ENCODE results near the gene PTAFR.

The PTAFR gene

DNA sequence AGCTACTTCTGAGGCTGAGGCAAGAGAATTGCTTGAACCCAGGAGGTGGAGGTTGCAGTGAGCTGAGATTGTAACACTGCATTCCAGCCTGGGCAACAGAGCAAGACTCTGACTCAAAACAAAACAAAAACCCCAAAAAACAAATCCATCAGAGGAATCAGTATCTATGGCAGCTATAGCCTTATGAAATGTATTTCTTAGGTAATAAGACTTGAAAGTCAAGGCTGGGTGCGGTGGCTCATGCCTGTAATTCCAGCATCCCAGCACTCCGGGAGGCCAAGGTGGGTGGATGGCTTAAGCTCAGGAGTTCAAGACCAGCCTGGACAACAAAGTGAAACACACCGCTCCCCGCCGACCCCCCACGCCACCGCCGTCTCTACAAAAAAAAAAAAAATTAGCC is 56.9 kb downstream of the PTAFR start:
- DNase-seq (ENCODE audit: low read depth in 2 of 2) = no peak

DNA sequence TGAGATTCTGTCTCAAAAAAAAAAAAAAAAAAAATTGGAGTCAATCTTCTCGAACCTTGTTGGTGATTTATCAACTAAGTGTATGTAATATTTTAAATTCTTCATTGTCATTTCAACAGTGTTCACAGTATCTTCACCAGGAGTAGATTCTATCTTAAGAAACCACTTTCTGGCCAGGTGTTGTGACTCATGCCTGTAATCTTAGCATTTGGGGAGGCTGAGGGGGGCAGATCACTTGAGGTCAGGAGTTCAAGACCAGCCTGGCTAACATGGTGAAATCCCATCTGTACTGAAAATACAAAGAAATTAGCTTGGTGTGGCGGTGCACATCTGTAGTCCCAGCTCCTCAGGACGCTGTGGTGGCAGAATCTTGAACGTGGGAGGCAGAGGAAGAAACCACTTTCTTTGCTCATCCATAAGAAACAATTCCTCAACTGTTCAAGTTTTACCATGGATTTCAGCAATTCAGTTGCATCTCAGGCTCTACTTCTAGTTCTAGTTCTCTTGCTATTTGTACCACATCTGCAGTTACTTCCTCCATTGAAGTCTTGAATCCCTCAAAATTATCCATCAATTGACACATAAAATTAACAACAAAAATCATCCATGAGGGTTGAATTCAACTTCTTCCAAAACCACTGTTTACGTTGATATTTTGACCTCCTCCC is 57.7 kb downstream of the PTAFR start:
- no peak for DNase-seq (ENCODE audit: low read depth in 2 of 2)

DNA sequence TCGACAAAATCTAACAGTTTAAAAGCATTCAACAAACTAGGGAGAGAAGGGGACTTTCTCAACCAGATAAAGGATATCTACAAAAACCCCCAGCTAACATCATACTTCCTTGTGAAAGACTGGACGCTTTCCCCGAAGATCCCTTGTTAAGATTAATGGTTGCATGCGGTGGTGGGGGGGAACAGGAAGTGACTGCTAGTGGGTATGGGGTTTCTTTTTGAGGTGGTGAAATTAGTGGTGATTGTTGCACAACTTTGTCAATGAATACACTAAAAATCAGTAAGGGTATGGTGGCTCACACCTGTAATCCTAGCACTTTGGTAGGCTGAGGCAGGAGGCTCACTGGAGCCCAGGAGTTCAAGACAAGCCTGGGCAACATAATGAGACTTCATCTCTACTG is 61.2 kb downstream of the PTAFR start:
- peak; percentile 5 to 28 for DNase-seq (ENCODE audit: low read depth in 2 of 2)

DNA sequence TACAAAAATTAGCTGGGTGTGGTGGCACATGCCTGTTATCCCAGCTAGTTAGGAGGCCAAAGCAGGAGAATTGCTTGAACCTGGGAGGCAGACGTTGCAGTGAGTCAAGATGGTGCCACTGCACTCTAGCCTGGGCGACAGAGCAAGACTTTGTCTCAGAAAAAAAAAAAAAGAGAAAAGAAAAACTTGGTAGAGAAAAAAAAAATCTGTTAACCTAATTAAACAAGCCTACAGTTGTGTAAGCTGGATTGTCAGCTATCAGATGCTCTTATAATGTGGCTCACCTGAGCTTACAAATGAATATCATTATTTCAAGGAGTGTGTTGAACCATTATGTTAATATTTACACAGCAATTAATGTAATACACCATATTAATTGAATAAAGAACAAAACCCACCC is 61.6 kb downstream of the PTAFR start:
- no peak for DNase-seq (ENCODE audit: low read depth in 2 of 2)

DNA sequence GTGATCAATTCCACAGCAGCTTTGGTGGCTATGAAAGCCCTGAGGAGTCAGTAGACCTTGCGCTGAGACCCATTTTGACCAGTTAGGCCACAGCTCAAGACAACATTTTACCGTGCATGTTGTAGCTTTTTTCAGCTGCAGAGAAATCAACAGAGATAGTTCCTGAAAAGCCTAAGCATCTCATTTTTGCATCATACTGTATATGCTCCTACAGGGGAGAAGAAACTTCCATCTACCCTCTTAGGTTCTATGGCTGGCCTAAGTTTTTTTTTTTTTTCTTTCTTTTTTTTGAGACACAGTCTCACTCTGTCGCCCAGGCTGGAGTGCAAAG is 63.3 kb downstream of the PTAFR start:
- DNase-seq (ENCODE audit: low read depth in 2 of 2) = no peak

DNA sequence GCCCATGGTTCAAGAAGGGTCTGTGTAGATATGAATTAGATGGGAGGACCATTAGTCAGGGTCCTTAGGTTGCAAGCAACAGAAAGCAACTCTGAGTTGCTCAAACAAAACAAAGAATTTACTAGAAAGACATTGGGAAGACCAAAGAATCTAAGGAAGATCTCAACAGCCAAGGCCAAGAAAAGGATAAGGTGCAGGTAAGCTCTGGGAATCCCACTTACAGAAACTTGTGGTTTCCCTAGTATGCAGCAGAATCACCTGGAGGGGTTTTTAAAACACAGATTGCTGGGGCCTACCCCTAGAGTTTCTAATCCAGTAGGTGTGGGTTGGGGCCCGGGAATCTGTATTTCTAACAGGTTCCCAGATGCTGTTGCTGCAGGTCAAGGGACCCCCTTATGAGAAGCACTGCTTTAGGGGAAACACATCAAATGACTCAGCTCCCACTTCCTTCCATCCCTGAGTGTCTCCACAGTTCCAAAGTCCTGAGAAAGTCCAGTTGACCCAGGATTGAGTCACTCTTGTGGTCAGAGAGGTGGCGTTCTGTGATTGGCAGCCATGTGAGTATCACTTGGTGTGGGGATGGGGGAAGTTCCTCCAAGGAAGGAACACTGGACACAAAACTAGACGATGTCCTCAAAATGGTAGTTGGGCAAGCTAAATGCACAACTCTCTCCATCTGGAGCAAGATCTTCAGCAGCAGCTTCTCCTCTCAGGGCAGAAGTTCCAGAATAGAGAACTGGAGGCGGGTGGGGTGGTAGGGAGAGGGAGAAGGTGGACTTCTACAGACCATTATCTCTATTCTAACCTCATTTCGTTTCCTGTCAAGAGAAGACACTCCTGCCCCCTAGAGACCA is 63.9 kb downstream of the PTAFR start:
- no peak for DNase-seq (ENCODE audit: low read depth in 2 of 2)

DNA sequence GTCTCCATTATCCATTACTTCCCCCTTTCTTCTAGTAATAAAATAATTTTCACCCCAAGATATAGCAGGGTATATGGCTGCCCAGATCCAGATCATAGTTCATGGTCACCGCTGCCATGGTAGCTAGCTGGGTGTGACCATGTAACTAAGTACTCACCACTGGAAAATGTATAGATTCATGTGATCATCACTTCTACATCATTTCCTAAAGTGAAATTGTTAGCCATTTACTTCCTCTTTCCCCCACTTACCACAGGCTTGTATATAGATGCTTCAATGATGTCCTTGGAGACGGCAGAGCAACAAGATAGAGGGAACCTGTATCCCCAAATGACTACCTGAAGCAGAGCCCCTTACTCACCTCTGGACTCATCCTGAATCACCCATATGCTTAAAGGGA is 65.3 kb downstream of the PTAFR start:
- DNase-seq (ENCODE audit: low read depth in 2 of 2) = no peak

DNA sequence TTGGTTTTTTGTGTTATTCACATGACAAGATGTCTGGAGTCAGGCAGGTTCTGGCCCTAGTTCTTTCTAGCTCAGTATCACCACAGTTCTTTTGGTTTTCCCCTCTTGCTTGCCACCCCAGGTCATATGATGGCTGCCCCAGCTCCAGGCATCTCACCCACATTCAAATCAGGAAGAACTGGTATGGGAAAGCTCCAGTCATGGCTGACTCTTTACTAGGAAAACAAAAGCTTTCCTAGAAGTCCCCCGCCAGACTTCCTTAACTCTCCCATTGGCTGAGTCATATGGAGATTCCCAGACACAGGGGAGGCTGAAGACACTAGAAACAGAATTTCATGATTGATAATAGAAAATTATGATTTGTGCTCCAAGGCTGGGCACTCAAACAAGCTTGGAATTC is 65.9 kb downstream of the PTAFR start:
- DNase-seq (ENCODE audit: low read depth in 2 of 2) = no peak

DNA sequence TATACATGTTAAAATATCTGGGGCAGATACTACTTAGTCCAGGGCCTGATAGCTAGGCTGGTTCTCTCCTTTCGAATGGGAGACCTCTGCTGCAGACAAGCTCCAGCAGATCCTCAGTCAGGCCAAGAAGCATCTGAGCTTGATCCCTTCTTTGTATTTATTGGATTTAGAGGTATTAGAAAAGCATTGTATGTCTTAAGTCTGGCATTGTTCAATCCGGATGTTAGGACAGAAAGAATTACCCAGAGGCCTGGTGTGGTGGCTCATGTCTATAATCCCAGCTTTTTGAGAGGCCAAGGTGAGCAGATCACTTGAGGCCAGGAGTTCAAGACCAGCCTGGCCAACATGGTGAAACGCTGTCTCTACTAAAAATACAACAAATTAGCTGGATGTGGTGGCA is 66.9 kb downstream of the PTAFR start:
- no peak for DNase-seq (ENCODE audit: low read depth in 2 of 2)

DNA sequence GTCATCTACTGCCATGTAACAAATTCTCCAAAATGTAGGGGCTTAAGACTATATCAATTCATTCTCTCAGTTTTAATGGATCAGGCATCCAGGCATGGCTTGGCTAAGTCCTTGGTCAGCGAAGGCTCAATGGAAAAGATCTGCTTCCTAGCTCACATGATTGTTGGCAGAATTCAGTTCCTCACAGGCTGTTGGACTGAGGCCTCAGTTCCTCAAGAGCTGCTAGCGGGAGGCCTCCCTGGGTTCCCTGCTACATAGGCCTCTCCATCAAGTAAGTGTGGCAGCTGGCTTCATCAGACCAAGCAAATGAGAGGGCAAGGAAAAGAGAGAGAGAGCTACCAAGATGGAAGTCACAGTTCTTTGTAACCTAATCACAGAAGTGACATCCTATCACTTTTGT is 68.5 kb downstream of the PTAFR start:
- no peak for DNase-seq (ENCODE audit: low read depth in 2 of 2)

DNA sequence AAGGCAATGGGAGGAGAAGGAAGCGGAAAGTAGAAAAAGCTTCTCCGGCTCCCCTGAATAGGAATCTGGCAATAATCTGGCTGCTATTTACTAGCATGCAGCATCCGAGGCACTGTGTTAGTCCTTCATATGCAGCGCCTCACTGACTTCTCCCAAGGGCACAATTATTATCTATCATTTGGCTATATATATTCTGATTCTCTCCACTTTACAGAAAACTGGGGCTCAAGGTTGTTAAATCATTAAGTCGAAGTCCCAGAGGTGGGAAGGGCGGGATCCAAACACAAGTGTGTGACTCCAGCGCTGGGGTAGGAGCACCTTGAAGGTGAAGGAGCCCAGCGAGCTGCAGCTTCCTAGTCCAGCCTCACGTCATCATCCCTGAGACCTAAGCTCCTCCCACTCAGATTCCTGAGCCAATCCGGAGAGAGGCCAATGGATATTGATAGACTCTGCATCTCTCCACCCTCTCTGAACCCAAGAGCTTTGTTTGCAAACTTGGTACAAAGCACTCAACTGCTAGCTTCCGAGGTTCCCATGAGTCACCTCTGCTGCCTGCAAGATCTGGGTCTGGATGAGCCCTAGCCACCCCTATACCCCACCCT is 71.5 kb downstream of the PTAFR start:
- DNase-seq (ENCODE audit: low read depth in 2 of 2) = no peak

DNA sequence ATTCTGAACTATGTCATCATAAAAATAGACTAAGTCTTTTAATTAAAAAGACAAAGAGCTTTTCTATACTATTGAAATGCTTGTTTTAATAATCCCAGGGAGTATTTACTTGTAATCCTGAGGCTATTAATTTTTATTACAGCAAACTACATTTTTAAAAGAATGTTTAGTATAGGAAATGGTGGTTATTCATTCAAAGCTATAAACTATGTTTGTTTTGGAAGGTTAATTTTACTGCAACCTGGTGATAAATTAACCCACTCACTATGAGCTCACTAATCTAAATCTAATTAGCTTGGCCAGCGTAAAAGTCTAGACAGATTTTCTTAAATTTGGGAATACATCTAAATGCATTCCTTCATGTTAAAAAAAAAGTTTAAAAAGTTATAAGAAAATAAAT is 74.3 kb downstream of the PTAFR start:
- no peak for DNase-seq (ENCODE audit: low read depth in 2 of 2)

DNA sequence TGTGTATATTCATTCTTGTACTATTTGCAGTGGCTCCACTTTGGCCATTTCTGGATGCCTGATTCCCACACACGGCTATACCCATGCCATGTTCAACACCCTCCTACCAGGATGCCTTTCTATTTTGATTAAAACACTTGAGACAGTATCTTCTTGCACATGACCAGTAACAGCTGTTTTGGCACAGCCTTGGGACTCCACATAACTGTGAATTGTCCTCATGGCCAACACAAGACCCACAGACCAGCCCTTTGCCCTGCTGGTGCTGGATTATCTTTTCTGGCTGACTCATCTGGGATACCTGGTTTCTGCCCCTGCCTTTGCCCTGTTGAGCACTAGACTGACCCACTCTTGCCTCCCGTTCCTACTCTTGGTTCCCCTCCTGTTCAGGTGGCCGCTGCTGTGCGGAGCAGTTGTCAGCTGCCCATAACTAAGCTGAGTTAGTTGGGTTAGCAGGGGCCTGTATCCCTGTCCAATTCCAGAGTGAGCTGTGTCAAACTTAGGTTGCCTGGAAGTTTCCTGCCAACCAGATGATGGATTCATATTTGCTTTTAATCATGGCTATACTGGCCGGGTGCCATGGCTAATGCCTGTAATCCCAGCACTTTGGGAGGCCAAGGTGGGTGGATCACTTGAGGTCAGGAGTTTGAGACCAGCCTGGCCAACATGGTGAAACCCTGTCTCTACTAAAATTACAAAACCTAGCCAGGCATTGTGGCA is 77.3 kb downstream of the PTAFR start:
- no peak for DNase-seq (ENCODE audit: low read depth in 2 of 2)

Data from stimulated activated CD8-positive, alpha-beta memory T cell treated with anti-CD3 and anti-CD28 coated beads, Interleukin-7, amount 100 ng/mL, for 4 hours (primary cell).